Heart right ventricle (tissue), 16 donors: ENCODE data around the gene SOCS7. TPM values are rescaled to one million over a fixed set of nuclear protein-coding genes. Genes with fewer than 3 reads are reported as not detected.

ENCODE experiments used
- ATAC-seq, 8 donors: fragments of 200-7000 bp; cut with Tn5 transposase; one replicate each; pipeline ENCODE4 v1.9.1; 2020; ENCODE audit warnings: mild to moderate bottlenecking in 8 of 8, moderate library complexity in 8 of 8, moderate number of reproducible peaks in 1 of 8
- DNase-seq, 2 donors: peaks; one replicate each; pipeline ENCODE4 v3.0.0-alpha.2; 2020
- H3K27ac ChIP-seq, 10 donors: fragments of 200-600 bp; sonication (generic) in 2 of 10; one replicate each; pipeline versions ENCODE4 v1.5.0 to v1.8.0; 2020 to 2022; ENCODE audit warnings: mild to moderate bottlenecking in 3 of 10
- H3K27me3 ChIP-seq, 7 donors: fragments of 200-600 bp; one replicate each; pipeline ENCODE4 v1.8.0; 2021 to 2022; ENCODE audit warnings: mild to moderate bottlenecking in 2 of 7
- H3K36me3 ChIP-seq, 9 donors: fragments of 200-600 bp; sonication (generic) in 1 of 9; one replicate each; pipeline versions ENCODE4 v1.5.0 to v1.8.0; 2020 to 2022; ENCODE audit warnings: mild to moderate bottlenecking in 2 of 9
- H3K4me1 ChIP-seq, 9 donors: fragments of 200-600 bp; sonication (generic) in 1 of 9; one replicate each; pipeline versions ENCODE4 v1.5.0 to v1.8.0; 2020 to 2022; ENCODE audit warnings: mild to moderate bottlenecking in 4 of 9
- H3K4me3 ChIP-seq, 10 donors: fragments of 200-600 bp; sonication (generic) in 2 of 10; one replicate each; pipeline versions ENCODE4 v1.5.0 to v1.8.0; 2020 to 2022; ENCODE audit warnings: mild to moderate bottlenecking in 7 of 10, moderate library complexity in 2 of 10
- H3K9me3 ChIP-seq, 11 donors: fragments of 200-600 bp in 10 of 11; sonication (generic) in 2 of 11; one replicate each; pipeline versions ENCODE4 v1.5.0 to v1.8.0; 2013 to 2022; ENCODE audit warnings: mild to moderate bottlenecking in 2 of 11, control low read depth in 1 of 11, moderate library complexity in 1 of 11
- CTCF ChIP-seq, 9 donors: fragments of 200-600 bp; sonication (generic) in 2 of 9; IDR thresholded peaks; one replicate each; pipeline versions ENCODE4 v1.5.0 to v1.8.0; 2021 to 2022; ENCODE audit warnings: antibody characterized with exemption in 9 of 9, mild to moderate bottlenecking in 5 of 9, moderate library complexity in 1 of 9
- WGBS, 2 donors: extraction: QIAGEN DNeasy Blood & Tissue Kit; methylation state at CpG; one replicate each; pipeline ENCODE4 v1.1.7; 2013; ENCODE audit warnings: inconsistent platforms in 1 of 2; 5-methylcytosine and 5-hydroxymethylcytosine counted together
- intact Hi-C, 10 donors: fragments of 100-400 bp; cut with DNase I; formaldehyde crosslinking; loops; one replicate each; pipeline versions ENCODE4 v1.11.1 to v1.14.2; 2022
- polyA plus RNA-seq, 2 donors: library from polyadenylated mRNA; stranded (reverse); fragments of 200-250 nt; gene quantifications; one replicate each; pipeline ENCODE4 v1.2.3, GENCODE V29; 2013
- total RNA-seq, 10 donors: library from RNA; stranded (reverse); fragmentation: NEBNext Ultra II Directional in 3 of 10; extraction: Animal tissue kit (Norgen Biotek cat#: 25700) in 3 of 10; gene quantifications; one replicate each; pipeline versions ENCODE4 v1.2.1 to v1.2.4, GENCODE V29; 2021 to 2023
- donor health status: Arrhythmogenic right ventricular cardiomyopathy.
- donor health status: ischemic (EF 13 %, LVEDD 7.1; RV severe dilation, severe dysfunction).
- donor health status: healthy with polysubstance abuse.
- donor health status: DM: no; HTN: yes; CAD: no.
- donor health status: DM: no; HTN: no; CAD: no.
- donor health status: ischemic (EF 25% LVEDD 6.9; RV normal size, moderate dysfunction).
- donor health status: ischemic (EF 25% LVEDD 5.7; RV mildly dilated, moderate dysfunction).
- donor health status: healthy.
- donor health status: DM: yes; HTN: yes; CAD: no.
- donor health status: Ischemic cardiomyopathy.
- donor health status: ischemic (EF 35%, LVEDD 5.7; RV mildly dilated, moderate dysfunction).
- donor health status: nonischemic (EF 11% LVEDD 7.7; RV severe dilation, severe dysfunction).
- donor health status: DM: yes; HTN: yes; CAD: no.
- donor health status: PGD.
- donor health status: ischemic (EF 29% LVEDD 5.4; RV normal size, mild dysfunction).
- donor health status: nonischemic (EF 23%, LVEDD 6.1; RV moderate dilation, normal function).

Gene SOCS7
- total and polyA plus RNA-seq, 12 donors: 2.9 to 23.8 (median 15.1) TPM

GRCh38 chr17:38425744-38426143 is 74.1 kb downstream of the SOCS7 start:
- 43 to 49% methylated on average over 7 to 9 of the region's 9 CpGs for WGBS, 2 donors
- Histone ChIP-seq H3K27me3 (peaks cover 0 to 18% (median 0%) of the 10 kb centered on the region in 7 donors), H3K4me3 (no peak overlapping the region)

GRCh38 chr17:38426441-38426840 is 74.8 kb downstream of the SOCS7 start:
- Histone ChIP-seq H3K4me3 (no peak overlapping the region), H3K9me3 (no peaks in the 10 kb centered on the region), H3K27ac (peak overlapping the region in 9 of 10 donors; percentile 91 to 100 (median 97)), H3K36me3 (no peaks in the 10 kb centered on the region), H3K4me1 (peaks cover 19 to 84% (median 69%) of the 10 kb centered on the region in 9 donors), H3K27me3 (peaks cover 0 to 11% (median 0%) of the 10 kb centered on the region in 7 donors)
- intact Hi-C loops: loop anchor here in 6 of 10 donors (5.0 to 10.0 kb wide), 4 partner anchors 36 to 238 kb away; no protein-coding TSS in a partner anchor
- no peak for TF ChIP-seq CTCF (IDR thresholded peaks at IDR 0.05)
- ATAC-seq: no peak
- no peak for DNase-seq

More at GRCh38 chr17:38425744-38426143, 74.1 kb downstream of the SOCS7 start:
- peak overlapping the region in 9 of 10 donors; percentile 91 to 100 (median 97) for H3K27ac ChIP-seq
- H3K9me3 ChIP-seq: no peaks in the 10 kb centered on the region
- H3K4me1 ChIP-seq: peaks cover 19 to 84% (median 74%) of the 10 kb centered on the region in 9 donors
- no peaks in the 10 kb centered on the region for H3K36me3 ChIP-seq
- DNase-seq (peak in 1 of 2 donors; percentile 77), ATAC-seq (peak in 6 of 8 donors; percentile 2 to 54 (median 36))
- intact Hi-C loops: loop anchor here in 7 of 10 donors (2.0 to 10.0 kb wide), 5 partner anchors 17 to 239 kb away; no protein-coding TSS in a partner anchor
- TF ChIP-seq CTCF (IDR thresholded peaks at IDR 0.05): no peak

- 52 to 55% methylated on average over 7 of the region's 7 CpGs for WGBS, 2 donors
- H3K27ac ChIP-seq: peak overlapping the region; percentile 91 to 100 (median 96)
- ATAC-seq: peak in 1 of 8 donors; percentile 2
- H3K4me3 ChIP-seq: peak overlapping the region; percentile 25 to 99 (median 94)
- no peak for TF ChIP-seq CTCF (IDR thresholded peaks at IDR 0.05)
- intact Hi-C loops: loop anchor here in 6 of 10 donors (5.0 to 10.0 kb wide), 4 partner anchors 35 to 237 kb away; no protein-coding TSS in a partner anchor
- H3K36me3 ChIP-seq: no peaks in the 10 kb centered on the region
- DNase-seq: no peak
- peaks cover 0 to 4% (median 0%) of the 10 kb centered on the region in 7 donors for H3K27me3 ChIP-seq
- peaks cover 19 to 84% (median 65%) of the 10 kb centered on the region in 9 donors for H3K4me1 ChIP-seq
- no peaks in the 10 kb centered on the region for H3K9me3 ChIP-seq
Measured at GRCh38 chr17:38427160-38427949, 75.7 kb downstream of the SOCS7 start.

- WGBS, 2 donors: 0% methylated on average over 19 to 46 of the region's 46 CpGs
Measured at GRCh38 chr17:38428112-38428642, 76.5 kb downstream of the SOCS7 start, which contains the start of gene ARHGAP23. ARHGAP23 (plus strand) TSS chr17:38428464; CDS start chr17:38428486, 22 bp downstream.

More at GRCh38 chr17:38428112-38428642, 76.5 kb downstream of the SOCS7 start, which contains the start of gene ARHGAP23:
- H3K9me3 ChIP-seq: no peaks in the 10 kb centered on the region
- peak within 1 kb of the TSS; percentile 91 to 100 (median 96) for H3K27ac ChIP-seq
- peaks cover 19 to 87% (median 67%) of the 10 kb centered on the region in 9 donors for H3K4me1 ChIP-seq
- no peak for TF ChIP-seq CTCF (IDR thresholded peaks at IDR 0.05)
- ATAC-seq (peak; percentile 53 to 76 (median 67)), DNase-seq (peak; percentile 77 to 80)
- intact Hi-C loops: loop anchor here in 6 of 10 donors (5.0 to 10.0 kb wide), 4 partner anchors 34 to 237 kb away; no protein-coding TSS in a partner anchor
- H3K27me3 ChIP-seq: peaks cover 0 to under 1% (median 0%) of the 10 kb centered on the region in 7 donors
- no peaks in the 10 kb centered on the region for H3K36me3 ChIP-seq
- H3K4me3 ChIP-seq: peak within 1 kb of the TSS; percentile 80 to 99 (median 95)
